CD4-positive, alpha-beta T cell treated with Interleukin-6 for 4 hours (primary cell): ENCODE results near the gene GABRB1.

ENCODE experiments used
- DNase-seq: peaks from one replicate; pipeline ENCODE4 v3.0.0-alpha.2; 2020; ENCODE audit warnings: mixed read lengths

The GABRB1 gene

DNA sequence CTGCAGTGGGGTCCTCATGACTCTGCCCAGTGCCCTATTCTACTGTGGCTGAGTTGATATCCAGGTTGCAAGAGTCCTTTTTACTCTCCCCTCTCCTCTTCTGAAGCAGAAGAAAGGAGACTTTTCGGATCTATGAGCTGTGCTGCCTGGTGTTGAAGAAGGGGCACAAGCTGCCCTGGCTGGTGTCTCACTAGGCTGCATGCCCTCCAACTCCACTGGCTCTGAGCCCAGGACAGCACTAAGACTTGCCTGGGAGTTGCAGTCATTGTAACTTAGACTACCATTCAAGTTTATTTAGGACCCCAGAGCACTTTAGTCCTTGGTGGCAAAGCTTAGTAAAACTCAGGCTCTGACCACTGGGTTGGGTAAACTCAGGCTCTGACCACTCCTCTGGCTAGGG, 89.4 kb downstream of the GABRB1 start:
- no peak for DNase-seq

DNA sequence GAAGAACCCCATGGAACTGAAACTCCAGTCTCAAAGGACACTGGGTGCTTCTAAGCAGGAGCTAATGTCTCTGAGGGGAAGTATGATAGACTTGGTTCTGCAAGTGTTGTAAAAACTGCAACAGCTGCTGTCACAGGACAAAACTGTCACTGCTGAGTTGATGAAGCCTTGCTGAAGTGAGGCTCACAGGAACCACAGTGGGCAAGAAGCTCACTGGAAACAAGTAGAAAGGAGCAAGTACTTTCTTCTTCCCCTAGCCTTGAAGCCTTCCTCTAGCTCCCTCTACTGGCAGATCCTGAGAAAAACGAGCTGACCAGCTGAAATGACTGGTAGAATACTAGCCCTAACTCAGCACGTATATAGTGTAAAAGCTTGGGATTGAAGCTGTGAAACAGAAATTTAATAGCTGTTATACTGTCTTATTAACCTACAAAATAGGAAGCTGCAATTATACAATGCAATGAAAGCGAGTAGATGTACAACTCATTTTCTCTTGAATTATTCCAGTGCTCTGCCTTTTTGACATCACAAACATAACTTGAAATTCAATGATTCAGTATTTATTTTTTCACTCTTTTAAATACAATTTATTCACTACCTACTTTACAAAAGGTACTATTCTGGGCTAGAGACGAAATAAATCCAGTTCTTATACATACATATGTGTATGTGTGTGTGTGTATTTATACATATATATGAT, 91.4 kb downstream of the GABRB1 start:
- DNase-seq, result peak; percentile 22

GRCh38 chr4:47128991-47129390, 97.6 kb downstream of the GABRB1 start:
- DNase-seq, result no peak

DNA sequence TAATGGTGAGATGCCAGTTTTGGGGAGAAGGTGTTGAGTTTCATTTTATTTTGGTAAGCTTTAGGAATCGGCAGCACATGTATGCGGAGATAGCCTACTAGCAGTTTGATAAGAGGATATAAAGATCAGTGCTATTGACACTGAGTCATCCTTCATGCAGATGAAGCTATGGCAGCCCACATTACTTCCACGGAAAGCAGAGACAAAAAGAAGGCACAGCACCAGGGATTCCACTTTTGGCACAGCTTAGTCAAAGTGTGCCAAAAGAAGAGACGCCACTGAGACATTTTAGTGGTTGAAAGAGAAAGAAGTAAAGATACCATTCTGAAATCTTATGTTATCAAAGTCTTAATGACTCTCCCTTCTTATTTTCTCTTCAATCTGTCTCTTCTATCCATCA, 103.8 kb downstream of the GABRB1 start:
- no peak for DNase-seq

DNA sequence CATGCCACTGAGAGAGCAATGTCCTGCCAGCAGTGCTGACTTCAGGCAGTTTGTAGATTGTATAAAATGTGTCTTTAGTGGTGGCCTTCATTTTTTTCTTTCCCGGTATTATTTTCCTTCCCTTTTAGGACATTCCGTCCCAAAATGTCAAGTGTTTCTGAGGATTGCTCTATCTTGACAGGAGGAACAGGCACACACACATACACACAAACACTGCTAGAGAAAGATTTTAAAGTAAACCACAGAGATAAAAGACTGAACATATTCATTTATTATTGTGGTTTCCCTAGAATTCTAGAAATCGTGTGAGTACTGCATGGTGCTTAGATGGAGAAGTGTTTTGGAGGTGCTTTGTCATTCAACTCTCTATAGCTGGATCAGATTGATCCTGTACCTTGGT, 111.9 kb downstream of the GABRB1 start:
- no peak for DNase-seq

DNA sequence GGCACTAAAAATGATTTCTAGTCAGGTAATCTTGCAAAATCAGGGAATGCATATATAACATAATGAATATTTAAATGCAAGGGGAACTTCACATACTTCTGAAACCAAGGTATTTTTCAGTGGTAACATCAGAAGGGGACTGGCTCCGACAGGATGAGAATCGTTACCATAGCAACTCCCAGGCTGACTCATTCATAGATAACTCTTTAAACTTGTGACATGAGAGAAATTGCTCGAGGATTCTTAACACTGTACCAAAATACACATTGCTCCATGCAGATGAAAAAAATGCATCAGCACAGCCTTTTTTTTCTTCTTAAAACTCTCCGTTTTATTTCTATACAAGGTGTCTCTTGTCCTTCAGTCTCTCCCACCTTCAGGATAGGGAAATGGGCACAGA, 114.3 kb downstream of the GABRB1 start:
- DNase-seq, result no peak

- no peak for DNase-seq
These were observed 123.5 kb downstream of the GABRB1 start for GRCh38 chr4:47154816-47155370.

DNA sequence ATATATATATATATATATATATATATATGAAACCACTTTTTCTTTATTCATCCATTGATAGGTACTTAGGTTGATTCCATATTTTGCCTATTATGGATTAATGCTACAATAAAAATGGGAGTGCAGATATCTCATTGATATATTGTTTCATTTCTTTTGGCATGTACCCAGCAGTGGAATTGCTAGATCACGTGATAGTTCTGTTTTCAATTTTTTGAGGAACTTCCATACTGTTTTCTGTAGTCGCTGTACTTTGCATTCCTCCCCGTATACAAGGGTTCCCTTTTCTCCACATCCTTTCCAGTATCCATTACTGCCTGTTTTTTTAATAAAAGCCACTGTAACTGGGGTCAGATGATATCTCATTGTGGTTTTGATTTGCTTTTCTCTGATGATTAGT, 124.6 kb downstream of the GABRB1 start:
- no peak for DNase-seq

- no peak for DNase-seq
These were observed 128.7 kb downstream of the GABRB1 start for GRCh38 chr4:47160095-47160494.

DNA sequence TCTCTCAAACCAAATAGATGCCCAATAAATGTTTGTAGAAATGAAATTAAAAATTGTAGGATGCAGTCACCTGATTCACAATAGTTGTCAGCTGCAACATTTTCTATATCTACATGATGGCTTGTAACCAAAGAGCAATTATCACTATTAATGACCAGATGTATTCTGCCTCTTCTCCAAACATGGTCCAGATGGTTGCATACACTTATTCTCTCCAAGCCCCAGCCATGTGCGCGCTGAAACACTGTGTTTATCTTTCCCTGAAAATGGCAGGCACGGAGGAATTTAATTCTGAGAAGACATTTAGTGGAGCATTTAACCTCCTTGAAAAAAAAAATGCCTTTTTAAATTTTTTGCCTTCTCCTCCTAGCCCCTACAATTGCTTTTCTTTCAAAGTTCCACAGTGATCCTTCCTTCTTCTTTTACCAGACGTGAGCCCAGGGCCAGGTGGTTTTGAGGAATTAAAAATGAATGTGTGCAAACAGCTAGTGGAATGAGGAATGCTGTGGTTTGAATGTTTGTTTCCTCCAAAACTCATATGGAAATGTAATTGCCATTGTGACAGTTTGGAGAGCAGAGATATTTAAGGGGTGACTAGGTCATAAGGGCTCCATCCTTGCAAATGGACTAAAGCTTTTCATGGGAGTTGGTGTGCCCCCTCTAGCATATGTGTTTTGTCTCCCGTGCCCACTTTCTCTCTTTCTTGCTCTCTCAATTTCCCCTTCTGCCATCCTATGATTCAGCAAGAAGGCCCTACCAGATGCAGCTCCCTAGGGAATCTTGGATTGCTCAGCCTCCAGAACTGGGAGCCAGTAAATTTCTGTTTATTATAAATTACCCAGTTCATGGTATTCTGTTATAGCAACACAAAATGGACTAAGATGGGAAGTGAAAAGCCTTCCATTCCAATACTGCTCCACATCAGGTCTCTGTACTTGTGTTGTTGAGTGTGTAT, 136.0 kb downstream of the GABRB1 start:
- no peak for DNase-seq

DNA sequence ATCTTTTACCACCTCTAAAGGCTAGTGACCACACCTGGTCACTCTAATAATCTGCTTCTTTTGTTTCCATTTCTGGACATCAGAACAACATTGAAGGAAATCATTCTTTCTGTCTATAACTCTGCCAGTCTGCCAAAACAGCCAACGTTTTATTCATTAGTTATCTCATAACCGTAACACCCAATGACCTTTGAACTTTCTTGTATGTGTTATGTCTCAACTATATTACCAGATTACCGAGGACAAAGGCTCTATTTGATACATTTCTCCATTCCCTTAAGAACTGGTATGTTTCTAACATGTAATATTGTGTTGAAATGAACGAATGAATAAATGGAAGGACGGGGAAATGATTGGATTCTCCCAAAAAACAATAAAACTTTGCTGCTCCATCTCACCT, 152.7 kb downstream of the GABRB1 start:
- no peak for DNase-seq

- DNase-seq, result no peak
These were observed 154.4 kb downstream of the GABRB1 start for GRCh38 chr4:47185761-47186160.

GRCh38 chr4:47187608-47188007, 156.2 kb downstream of the GABRB1 start:
- DNase-seq, result no peak

- DNase-seq, result no peak
These were observed 161.8 kb downstream of the GABRB1 start for GRCh38 chr4:47193179-47193578.

GRCh38 chr4:47194036-47194737, 162.8 kb downstream of the GABRB1 start:
- DNase-seq, result no peak

DNA sequence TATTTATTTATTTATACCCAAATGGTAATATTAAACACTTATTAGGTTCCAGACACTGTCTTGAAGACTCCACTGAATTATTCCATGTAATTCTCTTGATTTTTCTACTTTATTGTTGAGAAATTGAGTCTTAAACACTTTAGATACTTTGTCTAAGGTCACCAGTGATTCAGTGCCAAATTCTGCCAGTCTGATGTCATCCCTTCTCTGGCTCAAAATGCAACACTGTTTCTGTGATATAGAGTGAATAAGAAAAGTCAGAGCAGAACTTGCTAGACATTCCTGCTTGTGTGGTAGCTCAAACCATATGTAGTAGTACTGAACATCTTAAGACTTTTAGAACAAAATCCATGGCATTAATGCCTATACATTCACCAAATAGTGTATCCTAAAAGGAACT, 164.3 kb downstream of the GABRB1 start:
- DNase-seq, result no peak

DNA sequence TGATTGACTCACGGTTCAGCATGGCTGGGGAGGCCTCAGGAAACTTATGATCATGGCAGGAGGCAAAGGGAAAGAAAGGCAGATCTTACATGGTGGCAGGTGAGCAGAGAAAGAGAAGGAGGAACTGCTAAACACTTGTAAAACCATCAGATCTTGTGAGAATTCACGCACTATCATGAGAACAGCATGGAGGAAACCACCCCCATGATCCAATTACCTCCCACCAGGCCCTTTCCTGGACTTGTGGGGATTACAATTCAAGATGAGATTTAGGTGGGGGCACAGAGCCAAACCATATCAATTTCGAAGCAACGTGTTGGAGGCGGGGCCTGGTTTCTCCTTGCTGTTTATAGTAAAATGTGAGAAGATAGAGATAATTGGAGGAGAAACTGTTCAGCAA, 167.4 kb downstream of the GABRB1 start:
- DNase-seq, result no peak

GRCh38 chr4:47203593-47203992, 172.2 kb downstream of the GABRB1 start:
- DNase-seq, result no peak

DNA sequence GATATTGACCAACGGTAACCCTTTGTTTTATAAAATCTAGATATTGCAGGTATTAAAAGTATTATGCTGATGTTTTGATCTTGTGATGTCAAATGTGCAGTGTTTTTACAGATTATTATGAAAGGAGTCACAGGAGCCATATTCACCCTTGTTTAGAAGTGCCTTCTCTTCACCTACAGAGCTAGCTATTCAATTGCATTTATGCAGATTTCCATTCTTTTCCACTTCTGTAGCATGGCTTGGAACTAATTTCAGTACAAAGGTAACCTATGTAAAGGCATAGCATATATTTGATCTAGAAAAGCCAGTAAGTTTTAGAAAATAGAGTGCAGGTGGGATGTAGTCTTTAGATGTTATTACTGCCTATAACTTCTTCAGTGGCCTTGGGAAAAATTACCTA, 176.2 kb downstream of the GABRB1 start:
- no peak for DNase-seq

GRCh38 chr4:47209833-47210232, 178.5 kb downstream of the GABRB1 start:
- DNase-seq, result no peak

DNA sequence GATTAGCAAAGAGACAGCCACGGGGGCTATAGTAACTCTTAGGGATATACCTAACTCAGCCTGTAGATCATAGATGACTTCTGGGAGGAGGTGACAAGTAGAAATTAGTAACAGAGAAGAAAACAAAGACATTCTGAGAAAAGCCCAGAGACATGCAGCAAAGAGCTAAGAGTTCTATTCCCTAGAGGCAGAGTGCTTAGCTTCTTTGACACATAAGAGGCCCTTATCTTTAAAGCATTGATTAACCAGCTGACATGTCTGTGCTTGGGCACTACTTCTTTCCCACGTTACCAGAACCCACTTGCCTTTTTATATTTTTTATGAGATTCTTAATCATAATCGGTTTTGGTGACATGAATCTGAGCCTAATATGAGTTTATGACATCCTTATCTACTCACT, 179.5 kb downstream of the GABRB1 start:
- no peak for DNase-seq

GRCh38 chr4:47213106-47213505, 181.7 kb downstream of the GABRB1 start:
- no peak for DNase-seq

DNA sequence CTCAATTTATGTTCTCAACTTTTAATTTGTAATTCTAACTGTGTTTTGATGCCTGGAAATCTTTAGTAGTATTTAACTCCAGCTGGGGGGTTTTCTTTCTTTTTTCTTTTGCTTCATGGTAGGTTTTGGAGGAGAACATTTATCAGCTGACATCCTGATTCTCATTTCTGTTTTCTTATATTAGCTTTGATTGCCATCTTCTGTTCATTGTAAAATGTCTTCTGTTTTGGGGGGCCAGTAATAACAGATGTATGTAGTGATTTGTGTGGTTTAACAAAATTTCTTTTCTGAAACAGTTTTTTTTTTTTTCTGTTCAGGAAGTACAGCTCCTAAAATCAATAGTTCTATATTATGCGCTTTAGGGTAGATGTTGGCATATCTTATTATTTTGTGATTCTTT, 182.2 kb downstream of the GABRB1 start:
- no peak for DNase-seq
